Hepatocyte (in vitro differentiated cells): Measurements from ENCODE around the gene RANBP1. TPM values are rescaled to one million over a fixed set of nuclear protein-coding genes. Genes with fewer than 3 reads are reported as not detected.

Experiments used
- DNase-seq: peaks from one replicate; pipeline ENCODE4 v3.0.0-alpha.2; 2016; ENCODE audit warnings: low spot score
- H2AFZ ChIP-seq: fragments of 200-600 bp; sonication (generic); 2 replicates; pipeline ENCODE4 v1.6.0; 2016; ENCODE audit warnings: antibody characterized with exemption, mild to moderate bottlenecking
- H3K27ac ChIP-seq: fragments of 200-600 bp; sonication (generic); 2 replicates; pipeline ENCODE4 v1.5.1; 2016; ENCODE audit warnings: mild to moderate bottlenecking
- H3K27me3 ChIP-seq: fragments of 200-600 bp; sonication (generic); 2 replicates; pipeline ENCODE4 v1.6.1; 2016
- H3K36me3 ChIP-seq: fragments of 200-600 bp; sonication (generic); replicated peaks from 2 replicates; pipeline ENCODE4 v1.5.1; 2016; ENCODE audit warnings: low read depth; ENCODE audit not compliant: insufficient read depth
- H3K4me1 ChIP-seq: fragments of 200-600 bp; sonication (generic); 2 replicates; pipeline ENCODE4 v1.5.1; 2016; ENCODE audit warnings: mild to moderate bottlenecking, moderate library complexity; ENCODE audit not compliant: insufficient read depth
- H3K4me2 ChIP-seq: fragments of 200-600 bp; sonication (generic); 2 replicates; pipeline ENCODE4 v1.6.0; 2016
- H3K4me3 ChIP-seq: fragments of 200-600 bp; sonication (generic); 2 replicates; pipeline ENCODE4 v1.5.1; 2016; ENCODE audit warnings: mild to moderate bottlenecking
- H3K79me2 ChIP-seq: fragments of 200-600 bp; sonication (generic); 2 replicates; pipeline ENCODE4 v1.6.0; 2017; ENCODE audit warnings: mild to moderate bottlenecking
- H3K9me2 ChIP-seq: fragments of 200-600 bp; sonication (generic); replicated peaks from 2 replicates; pipeline ENCODE4 v1.6.0; 2017; ENCODE audit warnings: mild to moderate bottlenecking; ENCODE audit not compliant: insufficient read depth
- H3K9me3 ChIP-seq: fragments of 200-600 bp; sonication (generic); 2 replicates; pipeline ENCODE4 v1.5.1; 2016; ENCODE audit warnings: low read depth, mild to moderate bottlenecking
- H4K20me1 ChIP-seq: fragments of 200-600 bp; sonication (generic); 2 replicates; pipeline ENCODE4 v1.6.0; 2016; ENCODE audit warnings: mild to moderate bottlenecking; ENCODE audit not compliant: insufficient read depth, poor library complexity, severe bottlenecking
- EZH2 ChIP-seq: fragments of 200-600 bp; sonication (generic); IDR thresholded peaks from 2 replicates; pipeline ENCODE4 v1.6.1; 2016; ENCODE audit warnings: antibody characterized with exemption, mild to moderate bottlenecking, borderline replicate concordance
- EZH2phosphoT487 ChIP-seq: fragments of 200-600 bp; sonication (generic); IDR thresholded peaks from one replicate; pipeline ENCODE4 v1.6.1; 2018; ENCODE audit warnings: antibody characterized with exemption, mild to moderate bottlenecking, low read depth, moderate library complexity; ENCODE audit not compliant: unreplicated experiment, severe bottlenecking
- WGBS: methylation state at CpG from one replicate; pipeline ENCODE4 v1.1.6; 2016; ENCODE audit warnings: low lambda C conversion rate; ENCODE audit errors: missing lambda C conversion rate; 5-methylcytosine and 5-hydroxymethylcytosine counted together
- polyA plus RNA-seq: library from polyadenylated mRNA; unstranded; fragments of >200 nt; fragmentation: Nextera tagmentation; extraction: Ambion mirVana; gene quantifications from 2 replicates; pipeline ENCODE4 v1.2.1, GENCODE V29; 2016
- total RNA-seq: library from RNA; depleted of rRNA; stranded (reverse); fragments of >200 nt; gene quantifications from 2 replicates; pipeline ENCODE4 v1.2.3, GENCODE V29; 2014
- TF ChIP-seq, protein P1 (sequence below): fragments of 200-600 bp; sonication (generic); IDR thresholded peaks from 2 replicates; pipeline ENCODE4 v1.5.1; 2016; ENCODE audit warnings: antibody characterized with exemption, mild to moderate bottlenecking; ENCODE audit not compliant: poor library complexity

RANBP1 gene
- total and polyA plus RNA-seq, 2 experiments from 2014 or later = 189 to 227 TPM

DNA sequence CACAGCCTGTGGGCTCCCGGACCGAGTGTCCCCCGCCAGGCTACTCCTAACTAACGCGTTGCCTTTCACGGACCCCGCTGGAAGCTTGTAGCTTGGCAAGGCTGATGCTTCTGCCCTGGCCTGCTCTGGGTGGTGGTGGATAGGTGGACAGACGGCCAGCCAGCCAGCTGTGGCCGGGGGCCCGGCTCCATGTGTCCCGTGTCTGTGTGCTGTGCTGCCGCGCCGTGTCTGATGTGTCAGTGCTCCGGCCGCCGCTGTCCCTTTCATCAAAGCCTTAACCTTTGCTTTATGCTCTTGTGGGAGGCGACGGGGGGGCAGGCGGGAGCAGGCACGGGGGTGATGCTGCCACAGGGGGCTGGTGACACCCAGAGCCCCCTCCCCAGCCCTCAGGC, 29.9 kb downstream of the RANBP1 start:
- 97% methylated on average over 17 of the region's 21 CpGs for WGBS
- Histone ChIP-seq H3K4me3 (no peak overlapping the region), H3K27me3 (no peaks in the 10 kb centered on the region), H2AFZ (no peak overlapping the region), H3K4me2 (no peak overlapping the region), H3K27ac (no peak overlapping the region), H4K20me1 (no peaks in the 10 kb centered on the region), H3K4me1 (no peaks in the 10 kb centered on the region), H3K9me3 (no peaks in the 10 kb centered on the region), H3K79me2 (no peaks in the 10 kb centered on the region), H3K9me2 (no peaks in the 10 kb centered on the region), H3K36me3 (no peaks in the 10 kb centered on the region)
- DNase-seq = no peak
- TF ChIP-seq, protein P1, sequence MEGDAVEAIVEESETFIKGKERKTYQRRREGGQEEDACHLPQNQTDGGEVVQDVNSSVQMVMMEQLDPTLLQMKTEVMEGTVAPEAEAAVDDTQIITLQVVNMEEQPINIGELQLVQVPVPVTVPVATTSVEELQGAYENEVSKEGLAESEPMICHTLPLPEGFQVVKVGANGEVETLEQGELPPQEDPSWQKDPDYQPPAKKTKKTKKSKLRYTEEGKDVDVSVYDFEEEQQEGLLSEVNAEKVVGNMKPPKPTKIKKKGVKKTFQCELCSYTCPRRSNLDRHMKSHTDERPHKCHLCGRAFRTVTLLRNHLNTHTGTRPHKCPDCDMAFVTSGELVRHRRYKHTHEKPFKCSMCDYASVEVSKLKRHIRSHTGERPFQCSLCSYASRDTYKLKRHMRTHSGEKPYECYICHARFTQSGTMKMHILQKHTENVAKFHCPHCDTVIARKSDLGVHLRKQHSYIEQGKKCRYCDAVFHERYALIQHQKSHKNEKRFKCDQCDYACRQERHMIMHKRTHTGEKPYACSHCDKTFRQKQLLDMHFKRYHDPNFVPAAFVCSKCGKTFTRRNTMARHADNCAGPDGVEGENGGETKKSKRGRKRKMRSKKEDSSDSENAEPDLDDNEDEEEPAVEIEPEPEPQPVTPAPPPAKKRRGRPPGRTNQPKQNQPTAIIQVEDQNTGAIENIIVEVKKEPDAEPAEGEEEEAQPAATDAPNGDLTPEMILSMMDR = no peak
- TF ChIP-seq EZH2 (no peak), EZH2phosphoT487 (no peak)

DNA sequence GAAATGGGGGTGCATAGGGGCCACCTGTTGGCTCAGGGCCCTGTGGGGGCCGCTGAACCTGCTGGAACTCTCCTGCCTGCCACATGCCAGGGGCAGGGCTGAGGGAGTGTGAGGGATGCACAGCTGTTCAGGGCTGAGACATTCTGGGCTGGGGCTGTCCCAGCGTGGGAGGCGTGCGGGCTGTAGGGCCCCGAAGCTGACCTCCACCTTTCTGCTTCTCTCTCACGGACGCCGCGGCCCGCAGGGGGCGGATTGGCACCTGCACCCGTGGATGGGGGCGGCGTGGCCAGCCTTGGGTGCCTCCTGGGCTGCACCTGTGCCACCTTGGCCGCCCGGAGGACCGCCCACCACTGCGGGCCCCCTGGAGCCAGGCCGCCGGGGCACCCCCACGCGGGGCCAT, 30.9 kb downstream of the RANBP1 start:
- no peak overlapping the region for H3K4me2 ChIP-seq
- DNase-seq = no peak
- TF ChIP-seq EZH2 = no peak
- TF ChIP-seq, protein P1 = no peak
- no peak for TF ChIP-seq EZH2phosphoT487
- no peak overlapping the region for H3K4me3 ChIP-seq
- H3K27me3 ChIP-seq = no peaks in the 10 kb centered on the region
- H3K9me3 ChIP-seq = no peaks in the 10 kb centered on the region
- no peaks in the 10 kb centered on the region for H3K36me3 ChIP-seq
- no peaks in the 10 kb centered on the region for H3K4me1 ChIP-seq
- no peaks in the 10 kb centered on the region for H4K20me1 ChIP-seq
- H2AFZ ChIP-seq = no peak overlapping the region
- no peaks in the 10 kb centered on the region for H3K9me2 ChIP-seq
- 90% methylated on average over 13 of the region's 22 CpGs for WGBS
- no peaks in the 10 kb centered on the region for H3K79me2 ChIP-seq
- H3K27ac ChIP-seq = no peak overlapping the region

DNA sequence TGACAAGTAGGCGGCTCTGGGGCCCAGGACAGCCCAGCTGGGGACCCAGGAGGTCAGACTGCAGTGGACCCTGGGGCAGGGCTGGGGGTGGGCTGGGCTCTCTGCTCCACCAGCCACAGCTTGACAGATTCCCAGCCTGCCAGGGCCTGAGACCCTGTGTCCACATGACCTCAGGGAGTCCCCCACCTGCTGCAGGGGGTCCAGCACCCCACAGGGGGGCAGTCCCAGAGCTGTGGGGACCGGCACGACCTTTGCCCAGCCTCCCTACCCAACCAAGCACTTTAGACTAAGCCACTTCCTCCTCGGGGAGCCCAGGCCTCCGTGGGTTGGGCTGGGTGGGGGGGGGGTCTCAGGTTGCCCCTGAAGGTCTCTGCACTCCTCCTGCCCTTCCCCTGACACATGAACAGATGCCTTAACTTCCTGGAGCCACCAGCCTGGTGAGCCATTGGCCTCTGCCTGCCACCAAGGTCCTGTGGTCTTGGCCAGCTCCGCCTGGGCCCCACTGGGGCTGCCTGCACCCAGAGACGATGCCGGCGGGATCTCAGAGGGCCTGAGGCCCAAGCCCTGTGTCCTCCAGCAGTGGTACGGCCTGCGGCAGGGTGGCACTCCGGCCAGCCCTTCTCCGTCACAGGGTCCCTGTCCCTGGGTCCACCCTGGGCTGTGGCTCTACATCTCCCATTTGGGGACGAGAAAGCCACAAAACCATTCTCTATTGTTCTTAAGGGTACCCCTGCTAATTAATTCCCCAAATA, 31.5 kb downstream of the RANBP1 start:
- H3K4me3 ChIP-seq = no peak overlapping the region
- no peaks in the 10 kb centered on the region for H3K79me2 ChIP-seq
- H3K4me1 ChIP-seq = no peaks in the 10 kb centered on the region
- H3K27me3 ChIP-seq = no peaks in the 10 kb centered on the region
- no peak overlapping the region for H3K4me2 ChIP-seq
- no peaks in the 10 kb centered on the region for H4K20me1 ChIP-seq
- H3K36me3 ChIP-seq = no peaks in the 10 kb centered on the region
- no peak for DNase-seq
- no peaks in the 10 kb centered on the region for H3K9me2 ChIP-seq
- TF ChIP-seq EZH2phosphoT487 (no peak), EZH2 (no peak)
- TF ChIP-seq, protein P1 = no peak
- WGBS = 82% methylated on average over 13 of the region's 14 CpGs
- H3K9me3 ChIP-seq = no peaks in the 10 kb centered on the region
- H3K27ac ChIP-seq = no peak overlapping the region
- no peak overlapping the region for H2AFZ ChIP-seq
